HCT116 (cell line): ENCODE data around the gene MTURN.

ENCODE experiments used
- CEBPB ChIP-seq: IDR thresholded peaks from 2 replicates; pipeline ENCODE4 v1.6.1; 2012; ENCODE audit warnings: low read depth
- EZH2 ChIP-seq: fragments of 200-600 bp; sonication (generic); IDR thresholded peaks from 2 replicates; pipeline ENCODE4 v1.6.1; 2017; ENCODE audit warnings: antibody characterized with exemption, mixed run types
- POLR2AphosphoS5 ChIP-seq: IDR thresholded peaks from 2 replicates; pipeline ENCODE4 v1.6.1; 2011; ENCODE audit warnings: mild to moderate bottlenecking, low read depth, low read length, moderate library complexity
- YY1 ChIP-seq: IDR thresholded peaks from 2 replicates; pipeline ENCODE4 v1.6.1; 2011; ENCODE audit warnings: low read length, low read depth, moderate library complexity, mild to moderate bottlenecking; ENCODE audit not compliant: insufficient replicate concordance; ENCODE audit errors: extremely low read depth

DNA sequence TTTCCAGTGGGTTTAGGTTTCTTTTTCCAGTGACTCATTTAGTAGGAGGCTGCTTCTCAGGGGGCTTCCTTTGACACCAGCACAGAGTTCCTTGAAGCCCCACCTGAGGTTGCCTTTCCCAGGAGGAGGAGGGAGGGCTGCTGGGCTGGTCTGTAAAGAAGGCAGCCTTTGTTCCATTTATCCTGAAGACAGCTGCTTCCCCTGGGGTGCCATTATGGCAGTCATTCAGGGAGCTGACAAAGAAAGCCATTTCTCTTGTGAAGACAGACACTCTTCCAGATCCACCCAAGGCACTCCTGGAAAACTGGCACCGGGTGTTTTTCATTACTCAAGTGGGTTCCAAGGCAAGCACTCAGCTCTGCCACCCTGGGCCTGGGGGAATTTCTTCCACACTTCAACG, 54.0 kb downstream of the MTURN start:
- TF ChIP-seq YY1 (no peak), EZH2 (no peak), CEBPB (no peak), POLR2AphosphoS5 (no peak)
